Vagina (tissue), 2 donors: Measurements from ENCODE around the gene DAO. TPM values are rescaled to one million over a fixed set of nuclear protein-coding genes. Genes with fewer than 3 reads are reported as not detected.

Source experiments
- DNase-seq, 2 donors: peaks; one replicate each; pipeline ENCODE4 v3.0.0-alpha.2; 2017; ENCODE audit errors: extremely low spot score in 2 of 2
- H3K27ac ChIP-seq: fragments of 200-600 bp; sonication (generic); one replicate; pipeline ENCODE4 v1.5.1; 2019
- H3K27me3 ChIP-seq: fragments of 200-600 bp; sonication (generic); one replicate; pipeline ENCODE4 v1.5.1; 2019
- H3K36me3 ChIP-seq, 2 donors: fragments of 200-600 bp; sonication (generic); one replicate each; pipeline ENCODE4 v1.5.1; 2017 to 2019
- H3K4me1 ChIP-seq: fragments of 200-600 bp; sonication (generic); one replicate; pipeline ENCODE4 v1.5.1; 2019
- H3K4me3 ChIP-seq, 2 donors: fragments of 200-600 bp; sonication (generic); 1 replicate in 1 of 2; 2 replicates in 1 of 2; pipeline ENCODE4 v1.5.1; 2016 to 2019
- H3K9me3 ChIP-seq: fragments of 200-600 bp; sonication (generic); one replicate; pipeline ENCODE4 v1.5.1; 2019
- POLR2A ChIP-seq, 2 donors: fragments of 450-650 bp; IDR thresholded peaks; one replicate each; pipeline ENCODE4 v1.6.1; 2017; ENCODE audit warnings: antibody characterized with exemption in 2 of 2, mild to moderate bottlenecking in 2 of 2, moderate library complexity in 2 of 2
- POLR2AphosphoS5 ChIP-seq, 2 donors: sonication (generic); formaldehyde crosslinking; IDR thresholded peaks; one replicate each; pipeline ENCODE4 v1.9.0; 2017; ENCODE audit warnings: antibody characterized with exemption in 2 of 2, mild to moderate bottlenecking in 2 of 2, low read depth in 1 of 2; ENCODE audit not compliant: insufficient read depth in 1 of 2
- intact Hi-C: fragments of 100-400 bp; cut with DNase I; formaldehyde crosslinking; loops from one replicate; pipeline ENCODE4 v1.15.1; 2023
- microRNA counts, 2 donors: library from miRNA; unstranded; fragments of <30 nt; microRNA quantifications; one replicate each; lab custom pipeline; 2016 to 2017
- microRNA-seq: library from miRNA; unstranded; fragments of <30 nt; microRNA quantifications from one replicate; pipeline ENCODE4, GENCODE V29; 2017; ENCODE audit warnings: borderline number of aligned reads, borderline replicate concordance
- small RNA-seq: library from RNA; depleted of rRNA; stranded (forward); fragments of <200 nt; gene quantifications from one replicate; pipeline ENCODE3, GENCODE V24; 2016
- total RNA-seq: library from RNA; depleted of rRNA; stranded (reverse); fragments of >200 nt; gene quantifications from one replicate; pipeline ENCODE4 v1.2.3, GENCODE V29; 2016
- TF ChIP-seq, protein P1 (sequence below), 3 experiments: fragments of 450-650 bp in 2 of 3; fragments of 200-600 bp in 1 of 3; sonication (generic) in 1 of 3; IDR thresholded peaks; one replicate each; pipeline ENCODE4 v1.5.1; 2017 to 2019; ENCODE audit warnings: antibody characterized with exemption in 3 of 3, mild to moderate bottlenecking in 2 of 3, moderate library complexity in 2 of 3

The DAO gene
- total RNA-seq, 1 donor from 2014 or later = not detected

DNA sequence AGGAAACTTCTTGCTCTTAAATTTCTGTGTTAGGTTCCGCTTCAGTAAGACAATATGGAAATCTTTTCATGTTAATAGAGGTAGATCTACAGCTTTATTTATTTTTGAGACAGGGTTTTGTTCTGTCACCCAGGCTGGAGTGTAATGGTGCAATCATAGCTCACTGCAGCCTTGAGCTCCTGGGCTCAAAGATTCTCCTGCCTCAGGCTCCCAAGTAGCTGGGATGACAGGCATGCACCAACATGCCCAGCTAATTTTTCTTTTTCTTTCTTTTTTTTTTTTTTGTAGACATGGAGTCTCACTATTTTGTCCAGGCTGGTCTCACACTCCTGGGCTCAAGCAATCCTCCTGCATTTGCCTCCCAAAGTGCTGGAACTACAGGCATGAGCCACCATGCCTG, 70.1 kb downstream of the DAO start:
- DNase-seq = no peak
- TF ChIP-seq POLR2A (IDR thresholded peaks at IDR 0.05) (no peak), POLR2AphosphoS5 (IDR thresholded peaks at IDR 0.05; ENCODE audit: insufficient read depth in 1 of 2, low read depth in 1 of 2) (no peak)
- TF ChIP-seq, protein P1, sequence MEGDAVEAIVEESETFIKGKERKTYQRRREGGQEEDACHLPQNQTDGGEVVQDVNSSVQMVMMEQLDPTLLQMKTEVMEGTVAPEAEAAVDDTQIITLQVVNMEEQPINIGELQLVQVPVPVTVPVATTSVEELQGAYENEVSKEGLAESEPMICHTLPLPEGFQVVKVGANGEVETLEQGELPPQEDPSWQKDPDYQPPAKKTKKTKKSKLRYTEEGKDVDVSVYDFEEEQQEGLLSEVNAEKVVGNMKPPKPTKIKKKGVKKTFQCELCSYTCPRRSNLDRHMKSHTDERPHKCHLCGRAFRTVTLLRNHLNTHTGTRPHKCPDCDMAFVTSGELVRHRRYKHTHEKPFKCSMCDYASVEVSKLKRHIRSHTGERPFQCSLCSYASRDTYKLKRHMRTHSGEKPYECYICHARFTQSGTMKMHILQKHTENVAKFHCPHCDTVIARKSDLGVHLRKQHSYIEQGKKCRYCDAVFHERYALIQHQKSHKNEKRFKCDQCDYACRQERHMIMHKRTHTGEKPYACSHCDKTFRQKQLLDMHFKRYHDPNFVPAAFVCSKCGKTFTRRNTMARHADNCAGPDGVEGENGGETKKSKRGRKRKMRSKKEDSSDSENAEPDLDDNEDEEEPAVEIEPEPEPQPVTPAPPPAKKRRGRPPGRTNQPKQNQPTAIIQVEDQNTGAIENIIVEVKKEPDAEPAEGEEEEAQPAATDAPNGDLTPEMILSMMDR (IDR thresholded peaks at IDR 0.05) = no peak
- H3K36me3 ChIP-seq = no peaks in the 10 kb centered on the region
- no peak overlapping the region for H3K4me3 ChIP-seq
- no peaks in the 10 kb centered on the region for H3K4me1 ChIP-seq
- H3K9me3 ChIP-seq = no peaks in the 10 kb centered on the region
- H3K27ac ChIP-seq = no peak overlapping the region
- intact Hi-C loops = no loop called here
- H3K27me3 ChIP-seq = no peaks in the 10 kb centered on the region

MicroRNA genes within 50 kb of the gene (microRNA counts, 767-probe panel; counts per million panel counts)
- 238 to 261 counts per million in 2 donors for microRNA hsa-miR-619 (lab: Ali Mortazavi, UCI)

Small RNAs within 50 kb of the gene (microRNA-seq; reads per million reads assigned to microRNA genes)
- not detected for gene MIR619

Small RNAs within 50 kb of the gene (small RNA-seq; reads per million reads assigned to genes)
- gene MIR619 = not detected
- gene RNU6-361P = not detected

Other genes with a start within 250 kb of the DAO start
- gene SELPLG, start 246.2 kb upstream of the DAO start, total RNA-seq = 14.2 TPM
- gene CORO1C, start 148.6 kb upstream of the DAO start, total RNA-seq = 189 TPM
- gene SSH1, start 22.5 kb upstream of the DAO start, total RNA-seq = 38.1 TPM
- under 0.01 TPM for gene SVOP, start 141.0 kb downstream of the DAO start, total RNA-seq
- gene USP30, start 172.5 kb downstream of the DAO start, total RNA-seq = 15.5 TPM
- 14.5 TPM for gene ALKBH2, start 213.4 kb downstream of the DAO start, total RNA-seq
- gene UNG, start 217.5 kb downstream of the DAO start, total RNA-seq = 29.2 TPM
- gene ACACB, start 236.5 kb downstream of the DAO start, total RNA-seq = 130 TPM